MM.1S (cell line): ENCODE data around the gene TMIGD2.

Experiments used
- DNase-seq: peaks from one replicate; pipeline ENCODE4 v3.0.0-alpha.2; 2015
- H2AFZ ChIP-seq: fragments of 300-600 bp; sonication (generic); 2 replicates; pipeline ENCODE4 v1.6.0; 2016; ENCODE audit warnings: antibody characterized with exemption, low read length
- H3F3A ChIP-seq: fragments of 300-600 bp; sonication (generic); 2 replicates; pipeline ENCODE4 v1.6.1; 2016; ENCODE audit warnings: mild to moderate bottlenecking, antibody characterized with exemption, low read length, moderate library complexity, mixed read lengths; ENCODE audit not compliant: insufficient read depth
- H3K27ac ChIP-seq: fragments of 300-600 bp; sonication (generic); 2 replicates; pipeline ENCODE4 v1.5.1; 2016; ENCODE audit warnings: mild to moderate bottlenecking, low read length
- H3K27me3 ChIP-seq: fragments of 300-600 bp; sonication (generic); replicated peaks from 2 replicates; pipeline ENCODE4 v1.6.0; 2016; ENCODE audit warnings: low read length; ENCODE audit not compliant: insufficient read depth
- H3K36me3 ChIP-seq: fragments of 300-600 bp; sonication (generic); replicated peaks from 2 replicates; pipeline ENCODE4 v1.6.1; 2016; ENCODE audit warnings: mild to moderate bottlenecking, low read length, mixed read lengths; ENCODE audit not compliant: insufficient read depth
- H3K4me1 ChIP-seq: fragments of 300-600 bp; sonication (generic); 2 replicates; pipeline ENCODE4 v1.6.1; 2016; ENCODE audit warnings: low read length, mixed read lengths
- H3K4me2 ChIP-seq: fragments of 300-600 bp; sonication (generic); 2 replicates; pipeline ENCODE4 v1.6.0; 2016; ENCODE audit warnings: low read depth, low read length
- H3K4me3 ChIP-seq: fragments of 300-600 bp; sonication (generic); 2 replicates; pipeline ENCODE4 v1.5.1; 2016; ENCODE audit warnings: low read length, mixed read lengths
- H3K79me2 ChIP-seq: fragments of 300-600 bp; sonication (generic); 2 replicates; pipeline ENCODE4 v1.6.1; 2016; ENCODE audit warnings: mixed run types, low read length, mixed read lengths
- H3K9ac ChIP-seq: fragments of 300-600 bp; sonication (generic); 2 replicates; pipeline ENCODE4 v1.6.1; 2016; ENCODE audit warnings: low read length, mixed read lengths
- H3K9me2 ChIP-seq: fragments of 300-600 bp; sonication (generic); replicated peaks from 2 replicates; pipeline ENCODE4 v1.6.1; 2016; ENCODE audit warnings: mild to moderate bottlenecking, low read length, mixed read lengths; ENCODE audit not compliant: insufficient read depth
- H3K9me3 ChIP-seq: fragments of 300-600 bp; sonication (generic); replicated peaks from 2 replicates; pipeline ENCODE4 v1.6.1; 2016; ENCODE audit warnings: mild to moderate bottlenecking, low read length, mixed read lengths; ENCODE audit not compliant: insufficient read depth
- H4K20me1 ChIP-seq: fragments of 300-600 bp; sonication (generic); 2 replicates; pipeline ENCODE4 v1.6.1; 2016; ENCODE audit warnings: mild to moderate bottlenecking, low read length, moderate library complexity, mixed read lengths; ENCODE audit not compliant: insufficient read depth
- CTCF ChIP-seq: fragments of 300-600 bp; sonication (generic); IDR thresholded peaks from 2 replicates; pipeline ENCODE4 v1.5.1; 2016; ENCODE audit warnings: antibody characterized with exemption, low read length, mixed read lengths
- EZH2 ChIP-seq: fragments of 300-600 bp; sonication (generic); optimal IDR thresholded peaks from 2 replicates; pipeline ENCODE3; 2017; ENCODE audit warnings: low read depth, mild to moderate bottlenecking, antibody characterized with exemption, low read length, mixed read lengths
- EZH2phosphoT487 ChIP-seq: fragments of 300-600 bp; sonication (generic); IDR thresholded peaks from 2 replicates; pipeline ENCODE4 v1.6.1; 2018; ENCODE audit warnings: antibody characterized with exemption, low read length

TMIGD2 gene

DNA sequence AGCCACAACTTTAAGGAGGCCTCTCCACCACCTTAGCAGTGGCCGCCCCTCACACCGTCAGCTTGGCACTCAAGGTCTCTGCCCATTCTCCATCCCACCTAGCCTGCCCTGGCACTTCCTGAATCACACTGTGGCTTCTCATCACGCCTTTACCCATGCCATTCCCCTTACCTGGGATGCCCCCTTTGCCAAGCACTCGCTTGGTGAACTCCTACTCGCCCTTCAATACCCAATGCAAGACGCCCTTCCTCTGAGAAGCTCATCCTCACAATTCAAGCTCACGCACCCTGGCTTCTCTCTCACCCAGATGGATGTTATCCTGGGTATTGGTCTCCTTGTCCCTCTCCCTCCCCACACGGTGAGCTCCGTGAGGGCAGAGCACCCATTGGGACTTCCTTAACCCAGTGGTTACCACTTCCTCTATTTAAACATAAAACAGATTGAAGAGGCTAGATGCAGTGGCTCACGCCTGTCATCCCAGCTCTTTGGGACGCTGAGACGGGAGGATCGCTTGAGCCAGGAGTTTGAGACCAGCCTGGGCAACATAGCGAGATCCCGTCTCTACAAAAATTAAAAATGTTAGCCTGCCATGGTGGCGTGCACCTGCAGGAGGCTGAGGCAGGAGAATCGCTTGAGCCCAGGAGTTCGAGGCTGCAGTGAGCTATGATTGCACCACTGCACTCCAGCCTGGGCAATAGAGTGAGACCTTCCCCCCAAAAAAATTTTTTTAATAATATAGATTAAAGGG lies 35.8 kb downstream of the TMIGD2 start:
- H3K79me2 ChIP-seq = no peaks in the 10 kb centered on the region
- H3K27ac ChIP-seq = no peak overlapping the region
- no peaks in the 10 kb centered on the region for H3K4me1 ChIP-seq
- H3K4me2 ChIP-seq = no peak overlapping the region
- no peaks in the 10 kb centered on the region for H3K27me3 ChIP-seq
- H3K9me2 ChIP-seq = no peaks in the 10 kb centered on the region
- H3K9me3 ChIP-seq = no peaks in the 10 kb centered on the region
- H3K36me3 ChIP-seq = peaks cover 5% of the 10 kb centered on the region; the same call in 1 of the 2 replicates
- no peaks in the 10 kb centered on the region for H3F3A ChIP-seq
- DNase-seq = no peak
- no peak overlapping the region for H3K9ac ChIP-seq
- H4K20me1 ChIP-seq = no peaks in the 10 kb centered on the region
- no peak overlapping the region for H2AFZ ChIP-seq
- no peak for TF ChIP-seq EZH2phosphoT487
- TF ChIP-seq CTCF = no peak
- TF ChIP-seq EZH2 = no peak
- H3K4me3 ChIP-seq = no peak overlapping the region

GRCh38 chr19:4264812-4265211 lies 37.4 kb downstream of the TMIGD2 start:
- DNase-seq = no peak
- Histone ChIP-seq H3K36me3 (peaks cover 5% of the 10 kb centered on the region; the same call in 1 of the 2 replicates), H3K9me3 (no peaks in the 10 kb centered on the region), H3K9me2 (no peaks in the 10 kb centered on the region), H3F3A (no peaks in the 10 kb centered on the region), H2AFZ (no peak overlapping the region), H3K4me2 (no peak overlapping the region), H3K27ac (no peak overlapping the region), H3K27me3 (no peaks in the 10 kb centered on the region), H3K4me1 (no peaks in the 10 kb centered on the region), H3K9ac (no peak overlapping the region), H3K79me2 (no peaks in the 10 kb centered on the region), H4K20me1 (no peaks in the 10 kb centered on the region), H3K4me3 (no peak overlapping the region)
- TF ChIP-seq EZH2phosphoT487 (no peak), CTCF (no peak), EZH2 (no peak)

DNA sequence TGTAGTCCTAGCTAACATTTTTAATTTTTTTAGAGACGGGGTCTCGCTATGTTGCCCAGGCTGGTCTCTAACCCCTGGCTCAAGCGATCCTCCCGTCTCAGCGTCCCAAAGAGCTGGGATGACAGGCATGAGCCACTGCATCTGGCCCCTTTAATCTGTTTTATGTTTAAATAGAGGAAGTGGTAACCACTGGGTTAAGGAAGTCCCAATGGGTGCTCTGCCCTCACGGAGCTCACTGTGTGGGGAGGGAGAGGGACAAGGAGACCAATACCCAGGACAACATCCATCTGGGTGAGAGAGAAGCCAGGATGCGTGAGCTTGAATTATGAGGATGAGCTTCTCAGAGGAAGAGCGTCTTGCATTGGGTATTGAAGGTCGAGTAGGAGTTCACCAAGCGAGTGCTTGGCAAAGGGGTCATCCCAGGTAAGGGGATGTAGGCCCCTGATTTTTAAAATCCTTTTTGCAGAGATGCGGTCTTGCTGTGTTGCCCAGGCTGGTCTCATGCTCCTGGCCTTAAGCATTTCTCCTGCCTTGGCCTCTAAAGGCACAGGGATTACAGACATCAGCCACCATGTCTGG lies 41.5 kb downstream of the TMIGD2 start:
- Histone ChIP-seq H3F3A (no peaks in the 10 kb centered on the region), H3K4me1 (no peaks in the 10 kb centered on the region), H2AFZ (no peak overlapping the region), H3K27ac (no peak overlapping the region), H3K9me2 (no peaks in the 10 kb centered on the region), H3K4me3 (no peak overlapping the region), H3K9ac (no peak overlapping the region), H3K79me2 (no peaks in the 10 kb centered on the region), H3K9me3 (no peaks in the 10 kb centered on the region), H3K27me3 (no peaks in the 10 kb centered on the region), H3K4me2 (no peak overlapping the region), H4K20me1 (no peaks in the 10 kb centered on the region), H3K36me3 (peaks cover 9% of the 10 kb centered on the region)
- no peak for DNase-seq
- TF ChIP-seq CTCF = no peak
- TF ChIP-seq EZH2phosphoT487 = no peak
- no peak for TF ChIP-seq EZH2
